HG03442 (cell line): ENCODE results near the gene CALHM1.
"Not testable (repeated sequence)": the region's sequence is repeated elsewhere in the genome, so short reads cannot be mapped to it uniquely, and the experiment has no call there.

Source experiments
- ATAC-seq: cut with Tn5 transposase; IDR thresholded peaks from one replicate; pipeline ENCODE4 v1.9.1; 2021; ENCODE audit warnings: mild to moderate bottlenecking, moderate library complexity; ENCODE audit not compliant: unreplicated experiment

Gene CALHM1, protein sequence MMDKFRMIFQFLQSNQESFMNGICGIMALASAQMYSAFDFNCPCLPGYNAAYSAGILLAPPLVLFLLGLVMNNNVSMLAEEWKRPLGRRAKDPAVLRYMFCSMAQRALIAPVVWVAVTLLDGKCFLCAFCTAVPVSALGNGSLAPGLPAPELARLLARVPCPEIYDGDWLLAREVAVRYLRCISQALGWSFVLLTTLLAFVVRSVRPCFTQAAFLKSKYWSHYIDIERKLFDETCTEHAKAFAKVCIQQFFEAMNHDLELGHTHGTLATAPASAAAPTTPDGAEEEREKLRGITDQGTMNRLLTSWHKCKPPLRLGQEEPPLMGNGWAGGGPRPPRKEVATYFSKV

DNA sequence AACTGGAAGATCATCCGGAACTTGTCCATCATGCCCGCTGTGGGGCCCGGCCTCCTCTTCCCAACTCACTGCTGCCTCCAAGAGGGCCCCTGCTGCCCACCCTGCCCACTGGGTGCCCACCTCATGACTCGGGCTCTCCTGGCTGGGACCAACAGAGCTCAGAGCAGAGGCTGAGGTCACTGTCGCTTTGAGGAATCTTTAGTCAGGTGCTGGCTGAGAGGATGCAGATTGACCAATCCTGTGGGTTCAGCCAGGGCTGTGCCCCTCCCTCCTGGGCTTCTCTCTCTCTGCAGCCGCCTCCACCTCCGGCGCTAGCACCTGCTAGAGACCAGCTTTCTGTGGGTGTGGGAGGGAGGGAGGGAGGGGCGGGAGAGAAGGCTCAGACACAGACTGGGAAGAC lies at the start of gene CALHM1:
CALHM1 (minus strand) TSS at position 181 of the 400 bp plus-strand sequence; CDS start at position 32, 149 bp downstream.
- ATAC-seq = peak; percentile 85

DNA sequence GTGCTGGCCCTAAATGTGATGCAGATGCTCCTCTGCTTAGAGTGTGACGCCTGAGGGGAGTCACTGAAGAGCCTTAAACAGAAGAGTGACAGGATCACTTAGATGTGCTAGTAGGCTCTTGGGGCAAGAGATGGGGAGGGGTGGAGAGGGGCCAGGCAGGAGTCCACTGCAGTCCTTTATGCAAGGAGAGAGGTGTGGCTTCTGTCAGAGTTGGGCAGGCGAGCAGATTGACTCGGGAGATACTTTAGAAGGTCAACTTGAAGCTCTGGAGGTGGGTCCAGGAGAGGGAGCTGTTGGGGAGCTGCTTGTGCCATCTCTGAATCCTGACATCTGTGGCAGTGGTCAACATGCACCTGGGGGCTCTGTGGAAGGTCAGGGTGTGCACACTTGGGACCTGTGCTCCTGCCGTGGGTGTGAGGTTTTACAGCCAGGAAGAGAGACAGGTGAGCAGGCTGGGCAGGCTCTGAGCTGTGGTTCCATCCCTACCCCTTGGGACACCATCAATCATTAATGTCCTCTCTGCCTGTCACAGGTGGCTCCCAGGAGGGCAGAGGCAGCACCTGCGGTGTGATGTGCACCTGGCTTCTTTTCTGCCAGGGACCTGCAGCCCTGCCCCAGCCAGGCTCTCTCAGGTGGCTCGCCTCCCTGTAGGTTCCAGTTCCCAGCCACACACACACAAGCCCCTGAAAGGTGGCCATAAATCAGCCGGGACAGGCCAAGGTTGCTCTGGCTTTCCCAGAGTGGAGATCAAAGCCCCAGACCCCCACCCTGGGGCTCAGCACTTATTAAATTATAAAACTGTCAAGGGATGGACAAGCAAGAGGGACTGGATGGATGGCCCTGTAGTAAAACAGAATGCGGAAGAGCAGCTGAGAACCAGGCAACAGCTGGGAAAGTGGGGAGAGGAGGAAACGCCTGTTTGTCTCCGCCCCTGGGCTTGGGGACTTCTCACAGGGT lies 48.8 kb upstream of the CALHM1 start:
- no peak for ATAC-seq

DNA sequence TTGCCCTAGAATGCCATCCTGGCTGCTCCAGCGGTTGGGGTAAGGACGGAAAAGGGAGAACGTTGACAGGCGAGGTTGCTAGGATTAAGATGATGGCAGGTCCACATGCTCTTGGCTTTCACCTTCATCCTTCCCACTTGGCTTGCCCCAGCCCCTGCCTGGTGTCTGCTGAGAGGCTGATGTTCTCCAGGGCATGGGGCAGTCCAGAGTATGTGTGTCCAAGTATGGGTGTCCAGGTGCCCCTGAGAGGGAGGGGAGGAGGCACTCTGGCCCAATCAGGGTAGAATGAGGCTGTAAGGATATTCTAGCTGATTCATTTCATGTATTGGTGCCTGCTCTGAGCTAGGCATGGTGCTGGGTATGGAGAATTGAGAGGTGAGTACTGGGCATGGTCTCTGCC lies 47.4 kb upstream of the CALHM1 start:
- no peak for ATAC-seq

DNA sequence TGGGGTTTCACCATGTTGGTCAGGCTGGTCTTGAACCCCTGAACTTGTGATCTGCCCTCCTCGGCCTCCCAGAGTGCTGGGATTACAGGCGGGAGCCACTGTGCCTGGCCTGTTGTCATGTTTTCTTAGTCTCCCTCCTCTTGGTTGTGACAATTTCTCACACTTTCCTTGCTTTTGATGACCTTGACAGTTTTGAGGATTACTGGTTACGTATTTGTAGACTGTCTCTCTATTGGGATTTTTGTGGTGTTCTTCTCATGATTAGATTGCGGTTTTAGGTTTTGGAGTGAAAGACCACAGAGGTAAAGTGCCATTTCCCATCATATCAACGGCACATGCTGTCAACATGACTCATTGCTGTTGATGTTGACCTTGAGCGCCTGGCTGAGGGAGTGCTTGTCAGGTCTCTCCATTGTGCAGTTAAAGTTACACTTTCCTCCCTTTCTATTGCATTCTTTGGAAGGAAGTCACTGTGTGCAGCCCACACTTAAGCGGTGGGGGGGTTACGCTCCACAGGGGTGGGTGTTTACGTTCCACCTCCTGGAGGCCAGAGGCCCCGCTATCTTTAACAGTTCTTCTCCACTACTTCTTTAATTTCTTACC lies 45.6 kb upstream of the CALHM1 start:
- ATAC-seq = no peak

DNA sequence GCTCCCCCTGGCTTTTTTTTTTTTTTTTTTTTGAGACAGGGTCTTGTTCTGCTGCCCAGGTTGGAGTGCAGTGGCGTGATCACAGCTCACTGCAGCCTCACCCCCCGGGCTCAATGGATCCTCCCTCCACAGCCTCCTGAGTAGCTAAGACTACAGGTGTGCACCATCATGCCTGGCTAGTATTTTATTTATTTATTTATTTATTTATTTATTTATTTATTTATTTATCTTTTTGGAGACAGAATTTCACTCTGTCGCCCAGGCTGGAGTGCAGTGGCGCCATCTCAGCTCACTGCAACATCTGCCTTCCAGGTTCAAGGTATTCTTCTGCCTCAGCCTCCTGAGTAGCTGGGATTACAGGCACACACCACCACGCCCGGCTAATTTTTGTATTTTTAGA lies 45.1 kb upstream of the CALHM1 start:
- ATAC-seq = not testable (repeated sequence)

DNA sequence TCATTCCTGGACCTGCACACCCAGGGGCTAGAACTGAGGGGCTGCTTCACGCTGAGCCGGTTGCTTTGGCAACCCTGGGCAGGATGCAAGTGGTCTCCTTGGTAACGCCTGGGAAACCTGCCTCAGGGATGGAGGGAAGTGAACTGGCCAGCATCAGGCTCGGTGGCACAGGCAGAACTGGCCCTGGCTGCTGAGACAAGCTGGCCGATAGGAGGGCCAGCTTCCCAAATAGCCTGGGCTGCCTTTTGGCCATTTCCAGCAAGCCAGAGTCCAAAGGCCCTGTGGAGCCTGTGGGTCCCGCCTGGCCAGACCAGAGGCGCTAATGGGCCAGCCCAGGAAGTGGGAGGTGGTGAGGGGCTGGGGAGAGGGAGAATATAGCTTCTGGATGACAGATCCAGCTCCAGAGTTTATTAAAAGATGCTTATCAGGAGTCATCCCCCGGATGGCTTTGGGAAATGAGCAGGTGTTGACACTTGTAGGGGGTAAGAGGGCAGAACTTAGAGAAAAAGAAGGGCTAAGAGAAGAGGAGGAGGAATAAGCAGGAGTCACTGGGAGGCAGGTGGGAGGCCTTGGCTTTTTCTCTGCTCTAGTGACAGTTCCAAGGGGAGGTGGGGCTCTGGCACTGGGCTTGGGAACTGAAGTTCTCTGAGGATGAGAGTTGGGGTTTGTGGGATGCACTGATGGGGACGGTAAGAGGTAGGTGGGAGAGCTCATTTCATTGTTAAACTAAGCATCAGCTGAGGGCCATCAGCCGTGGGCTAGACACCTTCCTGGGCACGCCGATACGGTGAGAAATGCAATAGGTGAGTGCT lies 44.4 kb upstream of the CALHM1 start:
- ATAC-seq = no peak

DNA sequence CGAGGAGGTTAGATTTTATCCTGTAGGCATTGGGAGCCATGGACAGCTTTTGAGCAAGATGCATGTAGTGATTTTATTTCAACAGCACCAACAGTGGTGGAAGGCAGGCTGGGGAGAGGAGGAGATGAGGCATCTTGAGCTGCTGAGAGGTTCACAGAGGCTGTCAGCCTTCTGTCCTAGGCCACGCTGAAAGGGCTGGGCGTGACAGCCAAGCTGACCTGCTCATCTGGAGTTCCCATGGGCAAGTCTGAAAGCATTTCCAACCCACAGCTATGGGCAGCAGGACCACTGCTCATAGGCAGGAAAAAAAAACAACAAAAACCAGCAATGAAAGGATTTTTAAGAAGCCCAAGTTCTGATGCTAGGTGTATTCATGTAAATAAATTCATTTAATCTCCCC lies 42.5 kb upstream of the CALHM1 start:
- no peak for ATAC-seq

DNA sequence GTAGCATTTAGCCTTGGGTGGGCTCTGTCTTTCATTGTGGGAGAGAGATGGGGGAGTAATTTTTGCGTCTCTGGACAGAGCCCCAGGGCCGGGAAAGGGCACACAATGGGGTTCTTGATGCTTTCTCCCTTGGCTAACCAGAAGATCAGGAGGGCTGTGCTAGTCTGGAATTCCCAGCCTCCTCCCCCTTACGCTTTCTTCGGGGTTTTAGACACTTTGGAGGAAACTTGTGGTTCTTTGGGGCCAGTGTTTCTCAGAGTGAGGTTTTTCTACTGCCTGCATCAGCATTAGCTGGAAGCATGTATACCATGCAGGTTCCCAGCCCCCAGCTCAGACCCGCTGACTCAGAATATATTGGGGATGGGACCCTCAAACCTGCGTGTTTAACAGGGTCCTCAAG lies 41.8 kb upstream of the CALHM1 start:
- ATAC-seq = no peak

DNA sequence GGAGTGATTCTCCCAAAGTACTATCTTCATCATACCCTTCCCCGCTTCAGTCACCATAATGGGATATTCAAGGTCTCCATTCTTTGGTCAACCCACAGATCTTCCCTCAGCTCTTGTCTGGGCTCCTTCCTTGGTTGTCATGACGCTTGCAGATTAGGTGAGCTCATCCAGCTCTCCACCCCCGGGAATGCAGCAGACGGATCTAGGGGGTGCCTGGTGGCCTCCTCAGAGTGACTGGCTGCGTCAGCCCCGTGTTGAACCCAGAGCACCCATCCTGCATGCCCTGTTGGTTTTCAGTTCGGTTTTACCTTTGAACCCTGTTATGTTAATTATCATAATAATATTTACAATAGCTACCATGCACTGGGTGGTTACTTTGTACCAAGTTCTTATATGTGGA lies 41.2 kb upstream of the CALHM1 start:
- ATAC-seq = no peak

DNA sequence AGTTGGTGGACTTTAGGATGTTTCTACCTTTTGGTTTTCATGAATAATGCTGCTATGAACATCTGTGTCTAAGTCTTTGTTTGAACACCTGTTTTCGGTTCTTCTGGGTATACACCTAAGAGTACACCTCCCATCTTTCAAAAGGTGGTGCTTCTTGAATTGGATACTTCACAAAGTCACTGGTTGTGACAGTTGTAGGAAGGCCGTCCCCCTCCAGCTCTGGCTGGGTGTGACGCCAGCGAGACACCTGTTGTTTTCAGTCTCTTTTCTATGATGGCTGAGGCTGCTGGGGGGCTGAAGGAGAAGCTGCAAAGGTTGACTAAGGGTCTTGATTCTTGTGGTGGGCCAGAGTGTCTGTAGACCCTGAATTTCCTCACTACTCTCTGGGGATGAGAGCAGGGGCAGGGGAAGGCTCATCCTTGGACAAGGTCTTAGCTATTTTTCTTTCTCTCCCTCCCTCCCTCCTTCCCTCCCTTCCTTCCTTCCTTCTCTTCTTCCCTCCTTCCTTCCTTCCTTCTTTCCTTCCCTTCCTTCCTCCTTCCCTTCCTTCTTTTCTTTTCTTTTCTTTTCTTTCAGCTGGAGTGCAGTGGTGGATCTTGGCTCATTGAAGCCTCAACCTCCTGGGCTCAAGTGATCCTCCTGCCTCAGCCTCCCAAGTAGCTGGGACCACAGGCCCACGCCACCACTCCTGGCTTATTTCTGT lies 40.4 kb upstream of the CALHM1 start:
- no peak for ATAC-seq

DNA sequence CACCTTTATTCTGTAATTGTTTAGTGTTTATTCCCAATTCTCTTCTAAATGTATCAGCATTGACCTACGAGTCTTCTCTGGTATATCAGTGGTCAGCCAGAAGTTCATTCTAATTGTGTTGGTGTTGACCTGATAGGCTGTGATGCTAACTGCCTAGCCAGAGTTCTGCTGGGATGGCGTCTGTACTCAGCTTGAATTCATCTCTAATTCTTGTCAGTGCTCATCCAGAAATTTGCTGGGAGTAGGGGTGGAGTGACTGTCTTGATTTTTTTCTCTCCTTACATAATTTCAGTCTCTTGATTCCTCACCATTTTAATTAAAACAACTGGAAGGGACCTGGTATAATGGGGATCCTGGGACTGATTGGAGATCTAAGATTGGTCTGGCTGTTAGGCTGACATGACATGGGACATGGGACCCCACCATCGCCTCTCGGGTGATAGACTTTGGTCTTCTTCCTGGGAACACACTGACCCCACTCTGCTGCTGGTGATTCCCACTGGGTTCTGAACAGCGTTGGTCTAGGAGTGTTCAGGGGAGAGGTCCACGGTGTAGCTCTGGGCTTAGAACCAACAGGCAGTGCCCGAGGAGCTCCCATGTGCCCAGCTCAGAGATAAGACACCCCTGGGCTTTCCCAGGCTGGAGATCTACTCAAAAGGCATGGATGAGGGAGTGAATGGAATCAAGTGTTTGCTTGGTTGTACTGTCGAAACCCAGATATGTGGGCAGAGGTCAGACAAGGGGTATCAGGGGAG lies 38.6 kb upstream of the CALHM1 start:
- no peak for ATAC-seq

DNA sequence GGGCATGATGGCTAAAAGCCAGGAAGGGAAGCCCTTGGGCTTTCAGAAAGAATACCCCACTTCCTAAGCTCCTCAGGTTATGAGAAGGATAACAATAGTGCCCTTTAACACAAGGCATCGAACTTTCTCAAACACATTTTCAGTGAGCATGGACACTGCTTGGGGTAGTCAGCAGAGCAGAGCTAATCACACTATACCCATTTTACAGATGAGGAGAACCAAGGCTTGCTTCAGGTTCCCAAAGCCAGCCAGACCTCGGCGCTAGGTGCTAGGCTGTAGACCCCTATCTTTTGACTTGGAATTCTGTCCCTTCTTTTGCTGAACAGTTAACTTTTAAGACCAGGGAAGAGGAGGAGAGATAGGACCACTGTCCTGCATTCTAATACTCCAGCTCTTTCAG lies 36.6 kb upstream of the CALHM1 start:
- no peak for ATAC-seq

DNA sequence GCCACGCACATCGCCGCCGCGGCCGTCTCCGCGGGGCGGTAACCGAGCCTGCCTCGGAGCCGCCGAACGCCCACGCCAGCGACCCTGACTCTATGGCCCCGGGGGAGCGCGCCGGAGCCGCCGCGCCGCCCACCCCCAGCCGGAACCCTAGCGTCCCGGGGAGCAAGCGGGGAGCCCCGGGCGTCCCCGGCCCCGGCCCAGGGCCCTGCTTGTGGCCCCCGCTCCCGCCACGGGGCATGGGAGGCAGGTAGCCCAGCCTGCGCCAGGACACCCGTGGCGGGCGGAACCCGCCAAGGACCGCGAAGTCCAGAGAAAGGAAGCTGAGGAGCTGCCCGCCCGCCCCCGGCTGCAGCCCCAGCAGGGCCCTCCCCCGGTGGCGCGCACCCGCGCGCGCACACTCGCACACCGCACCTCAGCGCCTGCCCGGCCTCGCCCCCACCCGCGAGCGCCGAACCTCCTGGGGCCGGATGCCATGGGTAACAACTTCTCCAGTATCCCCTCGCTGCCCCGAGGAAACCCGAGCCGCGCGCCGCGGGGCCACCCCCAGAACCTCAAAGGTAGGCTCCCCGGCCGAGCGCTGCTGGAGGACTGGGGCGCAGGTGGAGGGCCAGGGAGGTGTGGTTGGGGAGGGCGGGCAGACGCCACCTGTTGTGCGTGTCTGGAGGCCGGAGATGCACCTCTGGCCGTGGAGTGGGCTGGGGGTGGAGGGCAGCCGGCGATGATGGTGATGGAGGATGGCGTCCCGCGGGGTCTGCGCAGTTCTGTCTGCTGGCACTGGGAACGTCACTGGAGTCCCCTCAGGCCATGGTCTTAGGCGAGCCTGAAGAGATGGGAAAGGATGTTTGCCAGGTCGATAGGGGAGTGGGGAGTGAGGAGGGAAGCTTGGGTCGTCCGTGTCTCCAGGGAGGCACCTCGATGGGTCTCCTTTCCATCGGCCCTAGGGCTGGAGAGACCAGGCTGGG lies 35.5 kb upstream of the CALHM1 start:
- no peak for ATAC-seq

DNA sequence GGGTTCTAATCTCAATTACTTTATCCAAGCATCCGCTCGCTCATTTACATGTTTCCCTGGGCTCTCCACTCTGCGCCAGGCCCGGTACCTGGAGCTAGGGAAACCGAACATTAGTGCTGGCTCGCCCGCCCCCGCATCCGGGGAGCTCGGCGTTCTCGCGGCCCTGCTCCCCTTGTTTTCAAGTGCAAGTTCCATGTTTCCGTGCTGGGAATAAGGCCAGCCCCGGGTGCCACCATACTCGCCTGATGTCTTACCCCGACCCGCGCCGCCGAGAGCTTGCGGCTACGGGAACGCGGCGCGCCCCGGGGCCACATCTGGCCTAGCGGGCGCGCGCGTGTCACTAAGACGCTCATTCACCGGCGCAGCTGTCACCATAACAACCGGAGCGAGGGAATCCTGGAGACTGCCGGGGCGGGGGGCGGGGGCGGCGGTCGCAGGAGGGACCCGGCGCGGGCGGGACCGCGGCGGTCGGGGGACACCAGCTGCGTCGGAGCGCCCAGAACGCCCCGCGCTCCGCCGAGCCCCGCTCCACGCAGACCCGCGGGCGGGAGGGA lies 34.7 kb upstream of the CALHM1 start, which contains the start of gene NEURL1:
NEURL1 (plus strand) TSS at position 344 of the 554 bp plus-strand sequence. CDS start 683 bp downstream, outside the sequence.
- ATAC-seq = no peak

DNA sequence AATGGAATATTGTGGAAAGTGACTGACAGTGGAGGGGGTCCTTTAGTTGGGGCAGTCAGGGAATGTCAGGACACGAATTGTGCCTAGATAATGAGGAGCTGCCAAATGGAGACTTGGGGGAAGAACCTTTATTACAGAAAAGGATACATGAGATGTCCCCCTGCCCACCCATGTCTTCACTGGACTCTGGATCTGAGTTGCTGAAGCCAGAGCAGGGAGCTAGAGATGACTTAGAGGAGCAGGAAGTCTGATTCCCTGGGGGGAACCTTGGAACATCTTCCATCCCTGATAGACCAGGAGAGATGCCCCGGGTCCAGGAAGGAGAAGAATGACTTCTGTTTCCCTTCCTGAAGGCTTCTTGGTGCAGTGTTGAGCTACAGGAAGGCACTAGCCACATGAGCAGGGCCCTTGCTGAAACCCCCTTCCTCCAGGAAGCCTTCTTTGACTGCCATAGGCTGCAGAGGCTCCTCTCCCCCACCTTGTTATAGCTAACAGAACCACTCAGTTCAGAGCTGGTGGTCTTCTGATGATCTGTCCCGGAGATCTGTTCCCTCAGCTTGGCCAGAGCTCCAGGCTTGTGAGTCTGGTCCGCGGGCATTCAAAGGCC lies 34.1 kb upstream of the CALHM1 start:
- ATAC-seq = no peak

DNA sequence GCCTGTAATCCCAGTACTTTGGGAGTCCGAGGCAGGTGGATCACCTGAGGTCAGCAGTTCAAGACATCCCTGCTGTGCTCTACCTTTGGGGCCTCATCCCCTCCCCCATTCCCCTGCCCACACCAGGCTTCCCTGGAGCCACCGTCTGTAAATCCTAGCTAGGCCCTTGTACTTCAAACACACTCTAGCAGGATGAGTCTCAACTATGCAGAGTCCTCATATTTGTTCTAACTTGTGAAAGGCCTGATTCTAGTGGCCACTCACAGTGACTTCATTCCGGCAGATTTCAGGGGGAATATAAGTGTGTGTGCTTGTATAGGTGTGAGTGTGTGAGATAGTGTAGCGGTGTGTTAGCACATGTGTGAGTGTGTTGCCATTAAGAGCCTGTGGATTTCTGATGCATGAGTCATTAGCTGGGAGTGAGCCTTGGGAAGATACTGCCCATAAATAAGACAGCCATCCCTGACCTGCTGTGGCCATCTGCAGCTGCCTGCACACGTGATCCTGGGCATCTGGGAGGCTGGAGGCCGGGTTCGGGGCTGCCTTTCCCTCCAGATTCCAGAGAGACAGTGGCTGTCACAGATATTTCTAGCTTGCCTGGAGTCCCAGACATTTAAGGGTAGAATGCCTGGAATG lies 33.1 kb upstream of the CALHM1 start:
- no peak for ATAC-seq

DNA sequence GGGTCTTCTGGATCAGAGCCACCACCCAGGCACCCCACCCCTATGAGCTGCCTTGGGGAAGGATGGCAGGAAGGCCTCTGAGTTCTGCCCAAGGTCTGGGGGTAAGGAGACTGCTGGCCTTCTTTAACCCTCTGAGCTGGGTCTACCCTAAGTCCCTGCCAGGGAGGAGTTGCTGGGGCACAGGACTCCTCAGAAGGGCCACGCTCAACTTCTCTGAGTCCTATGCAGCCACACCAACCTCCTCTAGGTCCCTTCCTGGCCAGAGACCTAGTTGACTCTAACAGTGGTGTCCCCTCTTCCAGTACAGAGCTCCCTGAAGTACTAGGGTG lies 32.2 kb upstream of the CALHM1 start:
- peak; percentile 15 for ATAC-seq
